ENCODE results near the gene TBPL1.
A peak's percentile ranks its signal among the peaks of the same experiment; 100 is the strongest.

Gene TBPL1

GRCh38 chr6:133938533-133938932 lies 14.5 kb upstream of the TBPL1 start:
- Histone ChIP-seq H3K4me3 (ENCODE audit: low read length) (no peak overlapping the region), H3K9me3 (ENCODE audit: control insufficient read depth, low read length) (no peaks in the 10 kb centered on the region), H3K4me1 (ENCODE audit: control insufficient read depth, insufficient read depth, low read length) (no peaks in the 10 kb centered on the region), H3K36me3 (ENCODE audit: control insufficient read depth, insufficient read depth, low read length) (no peaks in the 10 kb centered on the region), H3K27me3 (ENCODE audit: control insufficient read depth, insufficient read depth, low read length) (no peaks in the 10 kb centered on the region), H3K9ac (ENCODE audit: low read length) (no peak overlapping the region)

GRCh38 chr6:133939778-133940667 lies 13.0 kb upstream of the TBPL1 start:
- H3K27me3 ChIP-seq (ENCODE audit: control insufficient read depth, insufficient read depth, low read length) = no peaks in the 10 kb centered on the region
- H3K4me1 ChIP-seq (ENCODE audit: control insufficient read depth, insufficient read depth, low read length) = no peaks in the 10 kb centered on the region
- H3K4me3 ChIP-seq (ENCODE audit: low read length) = no peak overlapping the region
- no peaks in the 10 kb centered on the region for H3K9me3 ChIP-seq (ENCODE audit: control insufficient read depth, low read length)
- no peaks in the 10 kb centered on the region for H3K36me3 ChIP-seq (ENCODE audit: control insufficient read depth, insufficient read depth, low read length)
- no peak overlapping the region for H3K9ac ChIP-seq (ENCODE audit: low read length)

GRCh38 chr6:133945158-133945557 lies 7.9 kb upstream of the TBPL1 start:
- H3K4me1 ChIP-seq (ENCODE audit: control insufficient read depth, insufficient read depth, low read length) = peaks cover 18% of the 10 kb centered on the region
- no peaks in the 10 kb centered on the region for H3K27me3 ChIP-seq (ENCODE audit: control insufficient read depth, insufficient read depth, low read length)
- H3K4me3 ChIP-seq (ENCODE audit: low read length) = no peak overlapping the region
- H3K9me3 ChIP-seq (ENCODE audit: control insufficient read depth, low read length) = no peaks in the 10 kb centered on the region
- H3K9ac ChIP-seq (ENCODE audit: low read length) = no peak overlapping the region
- H3K36me3 ChIP-seq (ENCODE audit: control insufficient read depth, insufficient read depth, low read length) = no peaks in the 10 kb centered on the region

- no peaks in the 10 kb centered on the region for H3K27me3 ChIP-seq (ENCODE audit: control insufficient read depth, insufficient read depth, low read length)
- H3K9ac ChIP-seq (ENCODE audit: low read length) = no peak overlapping the region
- no peaks in the 10 kb centered on the region for H3K9me3 ChIP-seq (ENCODE audit: control insufficient read depth, low read length)
- peaks cover 18% of the 10 kb centered on the region for H3K4me1 ChIP-seq (ENCODE audit: control insufficient read depth, insufficient read depth, low read length)
- H3K36me3 ChIP-seq (ENCODE audit: control insufficient read depth, insufficient read depth, low read length) = no peaks in the 10 kb centered on the region
- H3K4me3 ChIP-seq (ENCODE audit: low read length) = no peak overlapping the region
Observed at GRCh38 chr6:133947302-133947900, 5.6 kb upstream of the TBPL1 start.

GRCh38 chr6:133948472-133948871 lies 4.6 kb upstream of the TBPL1 start:
- Histone ChIP-seq H3K36me3 (ENCODE audit: control insufficient read depth, insufficient read depth, low read length) (no peaks in the 10 kb centered on the region), H3K4me1 (ENCODE audit: control insufficient read depth, insufficient read depth, low read length) (peaks cover 18% of the 10 kb centered on the region), H3K27me3 (ENCODE audit: control insufficient read depth, insufficient read depth, low read length) (no peaks in the 10 kb centered on the region), H3K9me3 (ENCODE audit: control insufficient read depth, low read length) (no peaks in the 10 kb centered on the region), H3K4me3 (ENCODE audit: low read length) (no peak overlapping the region), H3K9ac (ENCODE audit: low read length) (no peak overlapping the region)

- peaks cover 23% of the 10 kb centered on the region for H3K4me1 ChIP-seq (ENCODE audit: control insufficient read depth, insufficient read depth, low read length)
- peak overlapping the region; percentile 84 for H3K9ac ChIP-seq (ENCODE audit: low read length)
- H3K9me3 ChIP-seq (ENCODE audit: control insufficient read depth, low read length) = no peaks in the 10 kb centered on the region
- H3K27me3 ChIP-seq (ENCODE audit: control insufficient read depth, insufficient read depth, low read length) = no peaks in the 10 kb centered on the region
- no peak overlapping the region for H3K4me3 ChIP-seq (ENCODE audit: low read length)
- no peaks in the 10 kb centered on the region for H3K36me3 ChIP-seq (ENCODE audit: control insufficient read depth, insufficient read depth, low read length)
Observed at GRCh38 chr6:133951227-133951626, 1.8 kb upstream of the TBPL1 start.

GRCh38 chr6:133951881-133952814 lies 876 bp upstream of the TBPL1 start:
- no peaks in the 10 kb centered on the region for H3K27me3 ChIP-seq (ENCODE audit: control insufficient read depth, insufficient read depth, low read length)
- H3K36me3 ChIP-seq (ENCODE audit: control insufficient read depth, insufficient read depth, low read length) = no peaks in the 10 kb centered on the region
- peak overlapping the region; percentile 84 for H3K9ac ChIP-seq (ENCODE audit: low read length)
- H3K4me3 ChIP-seq (ENCODE audit: low read length) = peak overlapping the region; percentile 34
- no peaks in the 10 kb centered on the region for H3K9me3 ChIP-seq (ENCODE audit: control insufficient read depth, low read length)
- peaks cover 23% of the 10 kb centered on the region for H3K4me1 ChIP-seq (ENCODE audit: control insufficient read depth, insufficient read depth, low read length)

GRCh38 chr6:133953634-133954415 lies 801 bp downstream of the TBPL1 start:
- no peaks in the 10 kb centered on the region for H3K9me3 ChIP-seq (ENCODE audit: control insufficient read depth, low read length)
- peak overlapping the region; percentile 62 for H3K4me3 ChIP-seq (ENCODE audit: low read length)
- H3K27me3 ChIP-seq (ENCODE audit: control insufficient read depth, insufficient read depth, low read length) = no peaks in the 10 kb centered on the region
- no peaks in the 10 kb centered on the region for H3K36me3 ChIP-seq (ENCODE audit: control insufficient read depth, insufficient read depth, low read length)
- peak overlapping the region; percentile 84 for H3K9ac ChIP-seq (ENCODE audit: low read length)
- peaks cover 9% of the 10 kb centered on the region for H3K4me1 ChIP-seq (ENCODE audit: control insufficient read depth, insufficient read depth, low read length)

- Histone ChIP-seq H3K27me3 (ENCODE audit: control insufficient read depth, insufficient read depth, low read length) (no peaks in the 10 kb centered on the region), H3K9ac (ENCODE audit: low read length) (no peak overlapping the region), H3K4me3 (ENCODE audit: low read length) (no peak overlapping the region), H3K4me1 (ENCODE audit: control insufficient read depth, insufficient read depth, low read length) (peaks cover 4% of the 10 kb centered on the region), H3K9me3 (ENCODE audit: control insufficient read depth, low read length) (no peaks in the 10 kb centered on the region), H3K36me3 (ENCODE audit: control insufficient read depth, insufficient read depth, low read length) (no peaks in the 10 kb centered on the region)
Observed at GRCh38 chr6:133954657-133955576, 1.9 kb downstream of the TBPL1 start.

GRCh38 chr6:133955582-133956415 lies 2.8 kb downstream of the TBPL1 start:
- Histone ChIP-seq H3K4me1 (ENCODE audit: control insufficient read depth, insufficient read depth, low read length) (peaks cover 4% of the 10 kb centered on the region), H3K36me3 (ENCODE audit: control insufficient read depth, insufficient read depth, low read length) (no peaks in the 10 kb centered on the region), H3K27me3 (ENCODE audit: control insufficient read depth, insufficient read depth, low read length) (no peaks in the 10 kb centered on the region), H3K9ac (ENCODE audit: low read length) (no peak overlapping the region), H3K9me3 (ENCODE audit: control insufficient read depth, low read length) (no peaks in the 10 kb centered on the region), H3K4me3 (ENCODE audit: low read length) (no peak overlapping the region)
